HTR-8/SVneo (cell line): Measurements from ENCODE around the gene PRIM2.
"Not testable (repeated sequence)": the region's sequence is repeated elsewhere in the genome, so short reads cannot be mapped to it uniquely, and the experiment has no call there.

Experiments used
- DNase-seq: peaks from one replicate; pipeline ENCODE4 v3.0.0; 2011; ENCODE audit warnings: low spot score, mixed read lengths; ENCODE audit not compliant: insufficient read length
- FAIRE-seq: peaks from 2 replicates; lab custom pipeline; 2011; peaks lifted over from hg19 to GRCh38; lab: Jason Lieb, UNC

The PRIM2 gene, protein sequence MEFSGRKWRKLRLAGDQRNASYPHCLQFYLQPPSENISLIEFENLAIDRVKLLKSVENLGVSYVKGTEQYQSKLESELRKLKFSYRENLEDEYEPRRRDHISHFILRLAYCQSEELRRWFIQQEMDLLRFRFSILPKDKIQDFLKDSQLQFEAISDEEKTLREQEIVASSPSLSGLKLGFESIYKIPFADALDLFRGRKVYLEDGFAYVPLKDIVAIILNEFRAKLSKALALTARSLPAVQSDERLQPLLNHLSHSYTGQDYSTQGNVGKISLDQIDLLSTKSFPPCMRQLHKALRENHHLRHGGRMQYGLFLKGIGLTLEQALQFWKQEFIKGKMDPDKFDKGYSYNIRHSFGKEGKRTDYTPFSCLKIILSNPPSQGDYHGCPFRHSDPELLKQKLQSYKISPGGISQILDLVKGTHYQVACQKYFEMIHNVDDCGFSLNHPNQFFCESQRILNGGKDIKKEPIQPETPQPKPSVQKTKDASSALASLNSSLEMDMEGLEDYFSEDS

DNA sequence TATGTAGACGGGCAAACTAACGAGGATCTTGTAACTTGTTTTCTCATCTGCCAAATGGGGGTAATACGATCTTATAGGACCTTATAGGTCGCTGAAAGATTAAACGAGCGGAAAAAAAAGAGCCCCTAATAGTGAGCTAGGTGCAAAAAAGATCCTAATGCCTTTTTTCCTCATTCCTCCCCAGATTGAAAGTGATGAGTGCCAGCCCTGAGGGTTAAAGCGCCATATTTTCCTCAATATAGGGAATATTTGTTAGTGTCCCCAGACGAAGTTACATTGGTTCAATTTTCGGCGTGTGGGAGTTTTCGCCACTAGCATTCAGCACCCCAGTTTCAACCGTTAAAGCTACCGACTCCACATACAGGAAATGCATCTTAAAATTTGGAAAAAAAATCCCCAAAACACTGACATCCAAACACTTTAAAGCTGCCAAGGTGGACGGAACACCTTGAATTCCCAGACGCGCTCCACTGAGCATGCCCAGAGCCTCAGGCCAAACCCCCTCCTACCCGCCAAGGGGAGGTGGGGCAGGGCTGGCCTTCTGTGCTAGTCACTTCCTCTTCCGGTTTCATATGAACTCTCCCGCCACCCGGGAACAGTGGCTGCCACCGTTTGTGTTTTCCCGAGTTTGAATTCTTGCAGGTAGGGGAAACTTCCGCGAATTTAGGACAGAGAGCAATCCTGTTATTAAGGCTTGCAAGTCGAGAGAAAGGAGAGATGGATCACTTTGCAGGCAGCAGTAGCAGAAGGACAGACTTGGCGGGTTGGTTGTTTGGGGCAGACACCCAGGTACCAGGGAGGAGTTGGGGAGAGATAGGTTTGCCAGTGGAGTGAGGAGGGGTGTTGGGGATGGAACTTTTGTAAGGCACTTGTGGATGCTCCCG, at the start of gene PRIM2:
TSS of gene PRIM2 (plus strand) at position 571 of the 884 bp plus-strand sequence. CDS start 816 bp downstream, outside the sequence.
- peak; percentile 93 for DNase-seq
- FAIRE-seq = peak; percentile 95

DNA sequence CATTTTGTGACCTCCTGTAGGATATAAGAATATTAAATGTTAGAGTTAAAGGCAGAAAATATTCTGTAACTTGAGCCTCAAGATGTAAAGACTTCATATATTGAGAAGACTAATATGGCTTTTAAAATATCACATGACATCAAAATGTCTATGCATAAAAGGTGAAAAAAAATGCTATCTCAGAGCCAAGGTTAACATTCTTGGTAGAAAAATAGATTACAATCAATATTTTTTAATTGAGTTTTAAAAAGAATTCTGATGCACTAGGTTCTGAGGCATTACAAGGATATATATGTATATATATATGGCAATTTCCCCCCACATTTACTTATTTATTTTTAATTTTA, 49.2 kb upstream of the PRIM2 start:
- FAIRE-seq = no peak
- DNase-seq = no peak

DNA sequence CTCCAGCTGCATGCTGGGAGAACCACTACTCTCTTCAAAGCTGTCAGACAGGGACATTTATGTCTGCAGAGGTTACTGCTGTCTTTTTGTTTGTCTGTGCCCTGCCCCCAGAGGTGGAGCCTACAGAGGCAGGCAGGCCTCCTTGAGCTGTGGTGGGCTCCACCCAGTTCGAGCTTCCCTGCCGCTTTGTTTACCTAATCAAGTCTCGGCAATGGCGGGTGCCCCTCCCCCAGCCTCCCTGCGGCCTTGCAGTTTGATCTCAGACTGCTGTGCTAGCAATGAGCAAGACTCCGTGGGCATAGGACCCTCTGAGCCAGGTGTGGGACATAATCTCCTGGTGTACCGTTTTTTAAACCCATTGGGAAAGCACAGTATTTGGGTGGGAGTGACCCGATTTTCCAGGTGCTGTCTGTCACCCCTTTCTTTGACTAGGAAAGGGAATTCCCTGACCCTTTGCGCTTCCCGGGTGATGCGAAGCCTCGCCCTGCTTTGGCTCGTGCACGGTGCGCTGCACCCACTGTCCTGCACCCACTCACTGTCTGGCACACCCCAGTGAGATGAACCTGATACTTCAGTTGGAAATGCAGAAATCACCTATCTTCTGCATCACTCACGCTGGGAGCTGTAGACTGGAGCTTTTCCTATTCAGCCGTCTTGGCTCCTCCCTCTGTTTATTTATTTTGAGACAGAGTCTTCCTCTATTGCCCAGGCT, 43.2 kb upstream of the PRIM2 start:
- not testable (repeated sequence) for FAIRE-seq, DNase-seq

DNA sequence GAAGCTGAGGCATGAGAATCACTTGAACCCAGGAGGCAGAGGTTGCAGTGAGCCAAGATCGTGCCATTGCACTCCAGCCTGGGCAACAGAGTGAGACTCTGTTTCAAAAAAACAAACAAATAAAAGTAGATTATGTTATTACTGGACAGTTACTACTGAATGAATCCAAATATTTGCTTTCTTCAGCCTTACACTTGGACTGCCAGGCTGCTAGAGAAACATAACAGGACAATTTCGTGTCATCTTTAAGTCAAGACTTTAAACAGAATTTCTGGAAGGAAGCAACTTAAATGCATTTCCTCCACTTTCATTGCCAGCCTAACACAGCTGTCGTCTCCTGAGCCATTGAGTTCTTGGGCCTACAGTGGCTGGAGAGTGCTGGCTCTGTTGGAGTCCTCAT, 42.0 kb upstream of the PRIM2 start:
- no peak for DNase-seq

DNA sequence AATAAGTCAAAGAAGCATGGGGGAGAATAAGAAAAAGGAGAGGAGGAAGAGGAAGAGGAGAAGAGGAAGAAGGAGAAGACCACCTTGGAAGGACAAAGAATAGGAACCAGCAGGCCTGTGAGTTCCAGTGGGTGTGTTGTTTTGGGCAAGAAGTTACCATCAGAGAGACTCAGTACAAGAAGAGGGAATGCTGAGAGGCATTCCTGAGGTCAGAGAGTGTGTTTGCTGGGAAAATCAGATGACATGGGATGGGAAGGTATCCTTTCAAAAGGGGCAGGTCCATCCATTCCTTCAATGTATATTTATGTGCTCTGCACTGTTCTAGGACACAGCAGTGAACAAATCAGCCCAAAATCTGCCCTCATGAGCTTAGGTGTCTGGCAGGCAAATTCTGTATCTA, 40.5 kb upstream of the PRIM2 start:
- DNase-seq = no peak
- FAIRE-seq = no peak

More for the DNA sequence above, 42.0 kb upstream of the PRIM2 start:
- no peak for FAIRE-seq

DNA sequence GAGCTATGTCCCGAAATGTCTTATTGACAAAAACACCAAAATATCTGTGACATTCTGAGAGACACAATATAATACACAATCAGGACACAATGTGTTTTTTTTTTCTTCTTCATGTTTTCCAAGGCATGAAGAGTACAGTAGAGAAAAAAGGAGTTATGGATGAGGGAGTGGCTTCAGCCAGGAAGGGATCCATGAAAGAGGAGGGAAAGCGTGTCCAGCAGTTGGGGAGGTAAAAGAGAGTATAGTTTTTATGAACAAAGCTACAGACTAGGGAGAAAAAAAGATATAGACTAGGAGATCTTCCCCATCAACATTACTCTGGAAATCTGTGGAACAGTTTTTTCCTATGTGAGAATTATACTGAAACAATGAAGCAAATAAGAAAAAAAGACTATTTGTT, 38.9 kb upstream of the PRIM2 start:
- no peak for DNase-seq
- no peak for FAIRE-seq

DNA sequence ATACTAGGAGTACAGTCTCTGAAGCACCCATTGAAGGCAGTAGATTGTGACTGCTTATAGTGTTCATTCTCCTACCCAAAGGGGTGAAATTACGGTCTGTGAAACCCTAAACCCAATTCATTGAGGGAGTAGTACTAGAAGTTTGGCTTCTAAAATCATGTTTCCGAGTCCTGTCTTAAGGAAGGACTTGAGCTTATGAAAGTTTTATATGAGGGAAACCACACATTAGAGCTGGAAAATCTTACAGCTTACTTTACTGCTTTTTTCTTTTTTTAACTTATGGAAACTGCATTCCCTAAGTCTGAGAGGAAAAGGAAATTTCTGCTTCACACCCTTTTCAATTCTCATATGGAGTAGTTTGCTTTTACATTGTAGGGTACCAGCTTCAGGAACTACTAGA, 38.4 kb upstream of the PRIM2 start:
- FAIRE-seq = no peak
- DNase-seq = no peak

DNA sequence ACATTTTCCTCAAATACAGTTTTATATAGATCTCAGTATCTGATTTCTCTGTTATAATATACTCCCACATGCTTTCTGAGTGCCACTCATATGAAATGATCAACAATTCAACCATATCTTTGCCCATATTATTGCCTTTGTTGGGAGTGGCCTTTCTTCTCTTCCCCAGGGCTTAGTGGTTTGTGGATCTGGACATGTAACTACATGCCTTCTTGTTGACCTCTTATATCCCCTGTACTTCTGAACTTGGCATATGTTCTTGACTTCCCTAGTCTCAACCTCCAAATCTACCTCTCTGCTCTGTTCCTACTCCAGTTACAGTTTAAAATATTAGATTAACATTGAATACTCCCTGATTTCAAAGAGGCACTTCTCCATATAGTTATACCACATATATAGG, 34.3 kb upstream of the PRIM2 start:
- FAIRE-seq (no peak), DNase-seq (no peak)

DNA sequence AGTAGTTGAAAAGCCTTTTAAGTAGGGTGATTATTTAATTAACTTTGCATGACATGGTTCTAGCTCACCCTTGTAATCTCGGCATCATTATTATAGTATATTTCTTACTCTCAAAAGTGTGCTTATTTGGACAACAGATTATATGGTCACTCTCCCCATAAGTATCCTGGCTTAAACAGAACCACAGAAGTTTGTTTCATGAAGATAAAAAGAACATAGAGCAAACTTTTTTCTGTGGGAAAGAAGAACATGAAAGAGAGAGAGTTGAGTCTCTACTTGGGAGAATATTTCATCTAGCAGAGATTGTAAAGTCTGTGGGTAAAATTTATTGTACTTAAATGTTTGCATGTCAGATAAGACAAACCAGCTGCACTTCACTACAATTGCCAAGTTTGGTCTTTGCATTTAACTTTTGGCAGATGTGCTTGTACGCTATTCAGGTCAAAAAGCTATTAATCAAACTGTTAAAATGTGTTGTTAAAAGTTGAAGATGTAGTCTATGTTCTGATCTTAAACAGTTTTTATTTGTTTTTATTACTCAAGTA, 33.4 kb upstream of the PRIM2 start:
- DNase-seq = no peak
- no peak for FAIRE-seq

DNA sequence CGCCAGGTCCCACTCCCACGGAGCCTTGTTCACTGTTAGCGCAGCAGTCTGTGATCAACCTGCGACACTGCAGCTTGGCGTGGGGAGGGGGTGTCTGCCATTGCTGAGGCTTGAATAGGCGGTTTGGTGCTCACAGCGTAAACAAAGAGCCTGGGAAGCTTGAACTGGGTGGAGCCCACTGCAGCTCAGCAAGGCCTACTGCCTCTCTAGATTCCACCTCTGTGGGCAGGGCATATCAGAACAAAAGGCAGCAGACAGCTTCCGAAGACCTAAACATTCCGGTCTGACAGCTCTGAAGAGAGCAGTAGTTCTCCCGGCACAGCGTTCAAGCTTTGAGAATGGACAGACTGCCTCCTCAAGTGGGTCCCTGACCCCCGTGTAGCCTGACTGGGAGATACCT, 29.3 kb upstream of the PRIM2 start:
- not testable (repeated sequence) for FAIRE-seq, DNase-seq

DNA sequence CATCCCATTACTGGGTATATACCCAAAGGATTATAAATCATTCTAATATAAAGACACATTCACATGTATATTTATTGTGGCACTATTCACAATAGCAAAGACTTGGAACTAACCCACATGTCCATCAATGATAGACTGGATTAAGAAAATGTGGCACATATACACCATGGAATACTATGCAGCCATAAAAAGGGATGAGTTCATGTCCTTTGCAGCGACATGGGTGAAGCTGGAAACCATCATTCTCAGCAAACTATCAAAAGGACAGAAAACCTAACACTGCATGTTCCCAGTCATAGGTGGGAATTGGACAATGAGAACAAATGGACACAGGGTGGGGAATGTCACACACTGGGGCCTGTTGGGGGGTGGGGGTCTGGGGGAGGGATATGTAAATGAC, 24.0 kb upstream of the PRIM2 start:
- not testable (repeated sequence) for FAIRE-seq

DNA sequence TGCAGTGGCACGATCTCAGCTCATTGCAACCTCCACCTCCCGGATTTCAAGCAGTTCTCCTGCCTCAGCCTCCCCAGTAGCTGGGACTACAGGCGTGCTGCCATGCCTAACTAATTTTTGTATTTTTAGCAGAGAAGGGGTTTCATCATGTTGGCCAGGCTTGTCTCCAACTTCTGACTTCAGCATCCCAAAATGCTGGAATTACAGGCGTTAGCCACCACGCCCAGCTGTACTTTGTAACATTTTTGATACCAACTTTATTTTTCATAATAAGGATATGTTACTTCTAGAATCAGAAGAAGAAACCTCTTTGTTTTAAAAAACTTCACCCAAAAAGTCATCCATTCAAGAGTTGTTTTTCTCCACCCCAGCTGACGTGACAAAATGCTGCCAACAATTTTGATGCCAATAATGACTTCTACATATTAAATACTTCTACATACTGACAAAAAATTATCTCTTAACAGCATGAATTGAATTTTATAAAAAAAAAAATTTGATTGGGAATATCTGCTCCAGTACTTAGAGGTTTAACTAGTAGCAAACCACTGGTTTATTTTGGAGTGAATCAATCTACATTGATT, 22.5 kb upstream of the PRIM2 start:
- DNase-seq (no peak), FAIRE-seq (no peak)

More for the DNA sequence above, 24.0 kb upstream of the PRIM2 start:
- DNase-seq = not testable (repeated sequence)

DNA sequence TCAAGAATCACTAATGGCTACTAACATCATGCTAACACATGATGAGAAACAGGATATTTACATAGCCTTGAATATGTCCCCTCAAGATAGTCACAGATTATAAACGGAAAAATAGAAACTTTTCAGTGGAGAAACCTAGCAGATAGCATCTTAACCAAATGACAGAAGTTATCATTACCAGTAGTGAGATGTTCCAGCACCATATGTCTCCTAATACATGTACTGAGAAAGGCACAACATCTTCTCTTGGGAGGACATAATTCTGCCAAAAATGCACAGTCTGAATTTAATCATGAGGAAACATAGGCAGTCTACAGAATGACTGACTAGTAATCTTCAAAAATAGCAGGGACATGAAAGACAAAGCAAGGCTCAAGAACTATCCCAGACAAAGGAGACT, 19.9 kb upstream of the PRIM2 start:
- DNase-seq (no peak), FAIRE-seq (no peak)

DNA sequence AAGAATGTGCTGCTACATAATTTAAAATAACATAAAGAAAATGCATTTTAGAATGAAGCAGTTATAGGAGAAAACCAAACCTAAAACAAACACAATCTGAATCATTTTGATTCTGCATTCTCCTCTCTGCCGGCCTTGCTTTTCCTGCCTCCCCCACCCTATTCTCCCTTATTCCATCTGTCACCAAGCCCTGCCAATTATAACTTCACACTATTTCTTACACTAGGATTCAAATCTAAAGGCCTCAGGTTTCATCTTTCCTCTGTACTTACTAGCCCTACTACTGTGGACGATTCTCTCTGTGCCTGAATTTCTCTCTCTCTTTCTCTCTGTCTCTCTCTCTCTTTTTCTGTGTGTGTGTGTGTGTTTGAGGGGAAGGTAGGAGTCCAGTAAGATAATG, 18.7 kb upstream of the PRIM2 start:
- FAIRE-seq (no peak), DNase-seq (no peak)

DNA sequence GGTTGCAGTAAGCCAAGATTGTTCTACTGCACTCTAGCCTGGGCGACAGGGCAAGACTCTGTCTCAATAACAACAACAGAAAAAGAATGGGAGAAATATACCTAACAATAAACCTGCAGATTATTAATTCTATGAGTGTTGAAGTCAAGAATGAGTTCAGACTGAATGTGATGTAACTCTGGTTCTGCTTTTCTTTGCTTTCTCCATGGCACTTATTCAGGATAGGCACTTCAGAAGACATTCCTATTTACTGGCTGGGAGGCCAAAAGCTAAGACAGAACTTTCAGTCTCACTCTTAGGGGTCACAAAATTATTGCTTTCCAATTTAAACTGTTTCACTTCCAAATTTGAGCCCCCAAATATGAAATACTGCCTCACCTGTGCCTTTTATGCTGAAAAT, 15.7 kb upstream of the PRIM2 start:
- FAIRE-seq (no peak), DNase-seq (no peak)

DNA sequence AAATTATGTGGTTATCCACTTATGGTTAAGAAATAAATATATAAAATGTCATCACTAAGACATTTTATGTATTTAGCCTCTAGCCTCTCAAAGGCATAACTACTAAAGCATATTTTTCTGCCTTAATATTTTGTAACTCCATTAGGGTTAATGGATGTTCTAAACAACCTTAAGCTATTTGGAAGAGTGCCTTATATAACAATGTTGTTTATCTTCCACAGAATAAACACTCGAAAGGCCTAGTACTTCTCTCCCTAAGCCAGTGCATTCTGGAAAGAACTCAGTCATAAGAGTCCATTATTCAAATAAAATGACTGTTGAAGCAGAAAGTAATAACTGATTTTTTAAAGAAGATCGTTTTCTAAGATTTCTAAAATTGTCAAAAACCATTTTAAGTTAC, 15.0 kb upstream of the PRIM2 start:
- FAIRE-seq (no peak), DNase-seq (no peak)

DNA sequence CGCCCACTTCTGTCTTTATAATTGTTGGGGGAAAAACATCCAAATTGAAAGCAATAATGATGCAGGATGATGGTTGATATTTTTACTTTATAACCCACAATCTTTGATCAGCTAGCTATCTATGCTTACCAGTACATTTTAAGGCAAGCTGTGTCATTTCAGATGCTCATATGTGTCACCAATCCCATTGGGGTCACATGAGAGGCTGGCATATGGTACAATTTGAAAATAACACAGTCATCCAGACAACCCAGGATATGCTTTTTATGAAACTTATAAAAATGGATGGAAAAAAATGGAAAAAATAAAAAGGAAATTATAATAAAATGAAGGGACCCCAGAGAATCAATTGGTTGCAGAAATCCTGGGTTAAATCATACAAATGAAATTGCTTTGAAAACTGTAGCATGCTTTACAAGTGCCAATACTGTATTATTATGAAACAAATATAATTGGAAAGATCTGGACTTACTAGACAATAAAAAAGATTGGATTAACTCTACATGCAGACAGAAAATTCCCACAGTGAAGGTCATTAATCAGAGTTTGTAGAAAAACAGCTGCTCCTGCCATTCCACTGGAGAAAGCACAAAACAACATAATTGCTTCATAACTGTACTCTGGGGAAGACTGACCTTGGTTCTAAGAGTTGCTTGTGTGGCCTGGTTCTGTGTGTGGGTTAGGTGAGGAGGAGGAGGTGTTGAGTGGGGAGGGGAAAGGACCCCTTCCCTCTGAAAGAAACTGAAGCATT, 13.3 kb upstream of the PRIM2 start:
- no peak for FAIRE-seq
- no peak for DNase-seq

DNA sequence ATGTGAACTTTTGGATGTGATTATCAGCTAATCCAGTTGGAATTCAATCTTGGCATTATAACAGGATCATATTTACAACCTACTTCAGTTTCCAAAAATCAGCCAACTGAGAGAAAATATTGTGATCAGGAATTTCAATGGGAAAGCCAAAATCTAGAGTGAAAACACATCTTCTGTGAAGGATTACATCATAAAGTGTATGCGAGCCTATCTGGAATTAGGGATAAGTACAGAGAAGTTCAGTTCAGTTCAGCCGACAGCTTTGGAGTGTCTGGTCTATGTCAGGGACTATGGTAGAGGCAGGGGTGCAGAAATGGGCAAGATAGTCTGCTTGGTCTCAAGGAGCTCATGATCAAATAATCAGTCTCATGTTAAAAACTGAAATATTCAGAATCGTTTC, 12.3 kb upstream of the PRIM2 start:
- FAIRE-seq = peak; percentile 36
- DNase-seq = no peak

DNA sequence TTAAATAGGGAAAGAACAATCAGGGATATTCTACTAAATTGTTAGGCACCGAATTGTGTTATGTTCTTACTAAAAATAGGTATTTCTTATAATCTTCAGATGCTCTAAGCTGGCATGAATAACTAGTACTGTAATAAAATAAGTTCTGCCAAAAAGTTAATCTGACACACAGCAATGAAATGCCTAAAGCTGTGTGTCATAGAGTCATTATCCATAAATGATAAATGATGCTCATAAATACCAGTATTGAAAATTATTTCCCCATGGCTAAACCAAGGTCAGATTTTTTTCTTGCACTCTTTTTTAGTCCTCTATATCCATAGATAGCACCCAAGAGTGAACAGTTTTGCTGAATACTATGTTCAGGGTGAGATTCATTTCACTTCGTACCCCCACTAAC, 11.7 kb upstream of the PRIM2 start:
- DNase-seq (no peak), FAIRE-seq (no peak)
